K562 (cell line): ENCODE data around the gene STPG2. TPM values are rescaled to one million over a fixed set of nuclear protein-coding genes. Genes with fewer than 3 reads are reported as not detected.

Experiments used
- ATAC-seq: fragments of 200-7000 bp; cut with Tn5 transposase; 3 replicates; pipeline ENCODE4 v1.9.1; 2020; ENCODE audit warnings: moderate library complexity
- BruUV-seq: library from RNA; stranded (reverse); fragments of 400-500 nt; replicated peaks from 2 replicates; lab custom pipeline; 2021; lab: Mats Ljungman, UMichigan
- CTCF ChIA-PET: fragments of 300-600 bp; formaldehyde crosslinking; extraction: SDS; loops from one replicate; lab custom pipeline; 2021; ENCODE audit warnings: low intra/inter-chr PET ratio; lab: Yijun Ruan, JAX
- POLR2A ChIA-PET: fragments of 300-600, 350-650 bp; sonication (Branson Sonifier 250); formaldehyde crosslinking; extraction: SDS; loops from one replicate; lab custom pipeline; 2021; ENCODE audit warnings: antibody characterized with exemption, inconsistent platforms; lab: Yijun Ruan, JAX
- DNase-seq, 4 experiments: peaks; one replicate each; pipeline versions ENCODE4 v3.0.0 to v3.0.0-alpha.2; 2011 to 2018; ENCODE audit warnings: low spot score in 3 of 4, mixed read lengths in 3 of 4; ENCODE audit errors: extremely low read depth in 1 of 4
- FAIRE-seq: peaks from 2 replicates; lab custom pipeline; 2011; peaks lifted over from hg19 to GRCh38; lab: Jason Lieb, UNC
- H2AFZ ChIP-seq: 2 replicates; pipeline ENCODE4 v1.6.0; 2011; ENCODE audit warnings: low read depth, low read length, control low read depth, inconsistent platforms
- H3K27ac ChIP-seq: fragments of 200-600 bp; 3 replicates; pipeline ENCODE4 v1.8.0; 2011; ENCODE audit warnings: low read depth, mild to moderate bottlenecking, control low read depth, inconsistent platforms, low read length, moderate library complexity, mixed read lengths; ENCODE audit errors: extremely low read depth
- H3K27me3 ChIP-seq, 2 experiments: fragments of 300-600 bp in 1 of 2; 2 replicates in 1 of 2; 3 replicates in 1 of 2; pipeline versions ENCODE4 v1.6.0 to v1.8.0; 2011; ENCODE audit warnings: inconsistent platforms in 2 of 2, low read length in 2 of 2, mild to moderate bottlenecking in 1 of 2, mixed read lengths in 1 of 2, moderate library complexity in 1 of 2; ENCODE audit not compliant: control insufficient read depth in 2 of 2, insufficient read depth in 2 of 2
- H3K36me3 ChIP-seq: fragments of 300-600 bp; 3 replicates; pipeline ENCODE4 v1.8.0; 2011; ENCODE audit warnings: mild to moderate bottlenecking, low read length, inconsistent platforms; ENCODE audit not compliant: control insufficient read depth, insufficient read depth
- H3K4me1 ChIP-seq, 2 experiments: fragments of 200-600 bp in 1 of 2; replicated peaks in 1 of 2; 2 replicates in 1 of 2; 3 replicates in 1 of 2; pipeline versions ENCODE4 v1.5.1 to v1.8.0; 2011; ENCODE audit warnings: inconsistent platforms in 2 of 2, low read length in 2 of 2, mild to moderate bottlenecking in 1 of 2, mixed read lengths in 1 of 2, moderate library complexity in 1 of 2; ENCODE audit not compliant: control insufficient read depth in 2 of 2, insufficient read depth in 2 of 2
- H3K4me2 ChIP-seq: 2 replicates; pipeline ENCODE4 v1.6.1; 2011; ENCODE audit warnings: low read length, control low read depth, inconsistent platforms, mixed read lengths; ENCODE audit not compliant: insufficient read depth
- H3K4me3 ChIP-seq: fragments of 200-600 bp; sonication (generic), shearing (Covaris generic); 2 replicates; pipeline ENCODE4 v1.5.1; 2016; ENCODE audit warnings: control low read depth, inconsistent platforms
- H3K79me2 ChIP-seq: fragments of 200-600 bp; 3 replicates; pipeline ENCODE4 v1.8.0; 2011; ENCODE audit warnings: low read length, inconsistent platforms; ENCODE audit not compliant: control insufficient read depth, insufficient read depth
- H3K9ac ChIP-seq, 2 experiments: 2 replicates each; pipeline versions ENCODE4 v1.6.0 to v1.6.1; 2011; ENCODE audit warnings: low read depth in 2 of 2, low read length in 2 of 2, control low read depth in 1 of 2, inconsistent platforms in 1 of 2, mild to moderate bottlenecking in 1 of 2, mixed read lengths in 1 of 2; ENCODE audit not compliant: insufficient read depth in 1 of 2
- H3K9me1 ChIP-seq: one replicate; pipeline ENCODE4 v1.6.0; 2011; ENCODE audit warnings: inconsistent platforms, mild to moderate bottlenecking, low read length, moderate library complexity; ENCODE audit not compliant: control insufficient read depth, insufficient read depth
- H3K9me3 ChIP-seq: replicated peaks from 2 replicates; pipeline ENCODE4 v1.5.1; 2011; ENCODE audit warnings: low read depth, low read length, inconsistent platforms; ENCODE audit not compliant: control insufficient read depth, insufficient read depth
- H4K20me1 ChIP-seq: replicated peaks from 2 replicates; pipeline ENCODE4 v1.6.1; 2011; ENCODE audit warnings: low read length, inconsistent platforms, mixed read lengths; ENCODE audit not compliant: control insufficient read depth, insufficient read depth
- BRF2 ChIP-seq: IDR thresholded peaks from 3 replicates; pipeline ENCODE4 v1.6.1; 2011; ENCODE audit warnings: borderline replicate concordance, mild to moderate bottlenecking; ENCODE audit not compliant: insufficient read length, insufficient read depth
- CBFB ChIP-seq: sonication (generic); formaldehyde crosslinking; IDR thresholded peaks from 2 replicates; pipeline ENCODE4 v1.4.0; 2020; ENCODE audit warnings: mild to moderate bottlenecking, missing genetic modification reagents
- CBX5 ChIP-seq: IDR thresholded peaks from 2 replicates; pipeline ENCODE4 v1.6.1; 2014; ENCODE audit warnings: low read depth, borderline replicate concordance
- DEAF1 ChIP-seq: fragments of 450-650 bp; formaldehyde crosslinking; IDR thresholded peaks from 2 replicates; pipeline ENCODE4 v1.4.0; 2020; ENCODE audit warnings: mild to moderate bottlenecking, moderate library complexity
- E2F3 ChIP-seq: fragments of 250-450 bp; sonication (Bioruptor Pico); IDR thresholded peaks from 2 replicates; pipeline ENCODE4 v1.4.0; 2020; ENCODE audit warnings: mild to moderate bottlenecking
- E2F4 ChIP-seq: sonication (generic); formaldehyde crosslinking; IDR thresholded peaks from 2 replicates; pipeline ENCODE4 v1.8.0; 2022; ENCODE audit warnings: mild to moderate bottlenecking, low read depth, missing genetic modification reagents
- KDM4B ChIP-seq, 2 experiments: fragments of 450-650 bp in 1 of 2; sonication (generic) in 1 of 2; IDR thresholded peaks; 2 replicates each; pipeline ENCODE4 v1.6.1; 2016 to 2017; ENCODE audit warnings: borderline replicate concordance in 2 of 2, antibody characterized with exemption in 1 of 2, low read depth in 1 of 2, mild to moderate bottlenecking in 1 of 2
- MEF2A ChIP-seq: IDR thresholded peaks from 2 replicates; pipeline ENCODE4 v1.6.1; 2011; ENCODE audit warnings: low read depth, mild to moderate bottlenecking, low read length, moderate library complexity; ENCODE audit not compliant: control insufficient read depth
- MEIS2 ChIP-seq: fragments of 450-650 bp; IDR thresholded peaks from 2 replicates; pipeline ENCODE4 v1.6.1; 2014; ENCODE audit warnings: mild to moderate bottlenecking; ENCODE audit not compliant: partially characterized antibody
- RBBP5 ChIP-seq: fragments of 200-600 bp; sonication (generic); IDR thresholded peaks from 2 replicates; pipeline ENCODE4 v1.6.1; 2012; ENCODE audit warnings: borderline replicate concordance, mild to moderate bottlenecking, low read length, control low read depth, inconsistent platforms; ENCODE audit not compliant: insufficient read depth, poor library complexity, severe bottlenecking
- TFAP4 ChIP-seq: sonication (generic); formaldehyde crosslinking; IDR thresholded peaks from 2 replicates; pipeline ENCODE4 v1.8.0; 2022; ENCODE audit warnings: missing genetic modification reagents, mild to moderate bottlenecking, moderate library complexity, borderline replicate concordance
- ZBTB26 ChIP-seq: fragments of 450-650 bp; formaldehyde crosslinking; IDR thresholded peaks from 2 replicates; pipeline ENCODE4 v1.4.0; 2022; ENCODE audit warnings: missing genetic modification characterization
- ZBTB49 ChIP-seq: sonication (generic); formaldehyde crosslinking; IDR thresholded peaks from 2 replicates; pipeline ENCODE4 v1.8.0; 2022; ENCODE audit warnings: missing genetic modification reagents, mild to moderate bottlenecking, borderline replicate concordance
- ZKSCAN3 ChIP-seq: fragments of 250-450 bp; sonication (Bioruptor Pico); IDR thresholded peaks from 2 replicates; pipeline ENCODE4 v1.4.0; 2020
- WGBS: fragments of 100-300 bp; shearing (Covaris generic); methylation state at CpG from one replicate; pipeline ENCODE4 v1.1.6; 2016; ENCODE audit warnings: low coverage, mixed read lengths; ENCODE audit not compliant: insufficient coverage; ENCODE audit errors: missing lambda C conversion rate; 5-methylcytosine and 5-hydroxymethylcytosine counted together
- in situ Hi-C: fragments of 300-500 bp; cut with MboI; formaldehyde crosslinking; loops from 4 replicates; pipeline ENCODE4 v1.15.0; 2018; ENCODE audit warnings: inconsistent platforms, mixed read lengths
- intact Hi-C: fragments of 100-400 bp; cut with micrococcal nuclease; formaldehyde crosslinking; loops from 2 replicates; pipeline ENCODE4 v1.14.2; 2022
- polyA plus RNA-seq, 8 experiments: library from polyadenylated mRNA; depleted of rRNA in 4 of 8; stranded (reverse) in 5 of 8; unstranded in 3 of 8; fragments of >200 nt; fragmentation: Nextera tagmentation in 2 of 8; fragmentation: Illumina TruSeq in 1 of 8; extraction: Ambion mirVana in 2 of 8; extraction: Trizol in 1 of 8; gene quantifications; 2 replicates each; pipeline versions ENCODE4 v1.2.1 to v1.2.3, GENCODE V29; 2011 to 2014; ENCODE audit warnings: inconsistent platforms in 1 of 8, missing spikeins in 1 of 8
- total RNA-seq, 7 experiments: library from RNA; depleted of rRNA in 6 of 7; stranded (reverse); fragments of >200 nt in 6 of 7; fragmentation: Illumina TruSeq in 2 of 7; extraction: Trizol in 2 of 7; gene quantifications; 2 replicates each; pipeline versions ENCODE4 v1.2.1 to v1.2.3, GENCODE V29; 2011 to 2021; ENCODE audit warnings: low replicate concordance in 1 of 7

STPG2 gene
- total and polyA plus RNA-seq, 9 of the 15 experiments (the other 6 are each of a cell fraction or from before 2014, with no cell fraction given) = not detected

GRCh38 chr4:97590266-97590665 lies 553.0 kb downstream of the STPG2 start:
- WGBS = 0% methylated on average over 4 of the region's 4 CpGs
- Histone ChIP-seq H3K27me3 (no peaks in the 10 kb centered on the region), H3K9me1 (no peaks in the 10 kb centered on the region), H3K9ac (no peak overlapping the region), H3K27ac (no peak overlapping the region), H3K4me3 (no peak overlapping the region), H3K4me1 (no peaks in the 10 kb centered on the region), H3K9me3 (peaks cover 2% of the 10 kb centered on the region), H2AFZ (no peak overlapping the region), H3K4me2 (no peak overlapping the region), H3K36me3 (no peaks in the 10 kb centered on the region), H3K79me2 (no peaks in the 10 kb centered on the region), H4K20me1 (no peaks in the 10 kb centered on the region)
- BruUV-seq = no TSS peak
- POLR2A ChIA-PET = no interaction called here
- FAIRE-seq = no peak
- CTCF ChIA-PET = no interaction called here
- no peak for DNase-seq
- intact Hi-C loops (no loop called here), in situ Hi-C loops (no loop called here)
- ATAC-seq = no peak
- TF ChIP-seq E2F3 (CRISPR knock-in tag) = no peak
- no peak for TF ChIP-seq DEAF1 (CRISPR knock-in tag)
- TF ChIP-seq TFAP4 (CRISPR knock-in tag) = no peak
- no peak for TF ChIP-seq RBBP5
- no peak for TF ChIP-seq E2F4 (CRISPR knock-in tag)
- no peak for TF ChIP-seq CBFB (CRISPR knock-in tag)
- no peak for TF ChIP-seq ZBTB49 (CRISPR knock-in tag)
- no peak for TF ChIP-seq CBX5
- TF ChIP-seq ZKSCAN3 (CRISPR knock-in tag) = no peak
- TF ChIP-seq KDM4B (IDR thresholded peaks at IDR 0.05; ENCODE audit: borderline replicate concordance in 2 of 2, low read depth in 1 of 2) = no peak
- TF ChIP-seq BRF2 = no peak
- TF ChIP-seq ZBTB26 = no peak
- no peak for TF ChIP-seq MEF2A
- no peak for TF ChIP-seq MEIS2
